ENCODE results near the gene SCUBE2. TPM values are rescaled to one million over a fixed set of nuclear protein-coding genes. Genes with fewer than 3 reads are reported as not detected.

Gene SCUBE2
- total and polyA plus RNA-seq, 4 donors: 2.4 to 6.0 (median 3.8) TPM

- H3K27ac ChIP-seq (ENCODE audit: low read depth in 1 of 2, low read length in 2 of 2): no peak overlapping the region
- H3K4me3 ChIP-seq (ENCODE audit: low read length in 2 of 2): no peak overlapping the region
- ATAC-seq (ENCODE audit: low FRiP score): no peak
- no peaks in the 10 kb centered on the region for H3K36me3 ChIP-seq (ENCODE audit: control insufficient read depth in 1 of 2, insufficient read depth in 2 of 2, low read length in 1 of 2)
- H3K9me3 ChIP-seq (ENCODE audit: control insufficient read depth, low read length): no peaks in the 10 kb centered on the region
- 82 to 93% methylated on average over 5 of the region's 5 CpGs for WGBS, 2 donors
- H3K27me3 ChIP-seq (ENCODE audit: control insufficient read depth in 1 of 2, insufficient read depth in 2 of 2, low read length in 1 of 2): no peaks in the 10 kb centered on the region
- no peaks in the 10 kb centered on the region for H3K4me1 ChIP-seq (ENCODE audit: control insufficient read depth in 1 of 2, insufficient read depth in 2 of 2, low read length in 2 of 2)
- intact Hi-C loops (cut with DNase I): no loop called here
- DNase-seq: no peak
Measured at GRCh38 chr11:9030601-9031000, 60.8 kb downstream of the SCUBE2 start.

DNA sequence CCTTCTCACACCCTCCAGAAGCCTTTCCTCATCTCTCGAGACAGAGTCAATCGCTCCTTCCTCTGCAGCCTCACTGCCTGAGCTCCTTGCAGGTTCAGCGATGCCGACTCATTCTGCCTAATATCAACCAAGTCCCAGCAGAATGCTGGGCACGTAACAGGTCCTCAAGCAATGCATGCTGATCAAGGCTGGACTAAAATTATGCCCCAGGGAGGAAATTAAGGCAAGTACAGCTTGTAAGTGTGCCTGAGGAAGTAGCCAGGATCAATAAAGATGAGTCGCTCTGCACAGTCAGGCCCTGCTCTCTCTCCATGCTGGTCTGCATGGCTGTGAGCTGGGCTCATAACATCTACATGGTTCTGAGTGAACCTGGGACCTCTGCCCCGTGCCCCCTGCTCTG lies 62.0 kb downstream of the SCUBE2 start:
- DNase-seq (no peak), ATAC-seq (ENCODE audit: low FRiP score) (no peak)
- Histone ChIP-seq H3K27me3 (ENCODE audit: control insufficient read depth in 1 of 2, insufficient read depth in 2 of 2, low read length in 1 of 2) (no peaks in the 10 kb centered on the region), H3K36me3 (ENCODE audit: control insufficient read depth in 1 of 2, insufficient read depth in 2 of 2, low read length in 1 of 2) (no peaks in the 10 kb centered on the region), H3K27ac (ENCODE audit: low read depth in 1 of 2, low read length in 2 of 2) (no peak overlapping the region), H3K4me3 (ENCODE audit: low read length in 2 of 2) (no peak overlapping the region), H3K9me3 (ENCODE audit: control insufficient read depth, low read length) (no peaks in the 10 kb centered on the region), H3K4me1 (ENCODE audit: control insufficient read depth in 1 of 2, insufficient read depth in 2 of 2, low read length in 2 of 2) (no peaks in the 10 kb centered on the region)
- intact Hi-C loops (cut with DNase I): no loop called here
- 85 to 89% methylated on average over 7 of the region's 7 CpGs for WGBS, 2 donors

- H3K36me3 ChIP-seq (ENCODE audit: control insufficient read depth in 1 of 2, insufficient read depth in 2 of 2, low read length in 1 of 2): no peaks in the 10 kb centered on the region
- no peak for ATAC-seq (ENCODE audit: low FRiP score)
- no peaks in the 10 kb centered on the region for H3K27me3 ChIP-seq (ENCODE audit: control insufficient read depth in 1 of 2, insufficient read depth in 2 of 2, low read length in 1 of 2)
- H3K27ac ChIP-seq (ENCODE audit: low read depth in 1 of 2, low read length in 2 of 2): no peak overlapping the region
- no peaks in the 10 kb centered on the region for H3K9me3 ChIP-seq (ENCODE audit: control insufficient read depth, low read length)
- no peaks in the 10 kb centered on the region for H3K4me1 ChIP-seq (ENCODE audit: control insufficient read depth in 1 of 2, insufficient read depth in 2 of 2, low read length in 2 of 2)
- WGBS, 2 donors: 36 to 54% methylated on average over 1 of the region's 1 CpG
- intact Hi-C loops (cut with DNase I): no loop called here
- H3K4me3 ChIP-seq (ENCODE audit: low read length in 2 of 2): no peak overlapping the region
- no peak for DNase-seq
Measured at GRCh38 chr11:9028581-9028980, 62.8 kb downstream of the SCUBE2 start.

- intact Hi-C loops (cut with DNase I): no loop called here
- no peaks in the 10 kb centered on the region for H3K36me3 ChIP-seq (ENCODE audit: control insufficient read depth in 1 of 2, insufficient read depth in 2 of 2, low read length in 1 of 2)
- no peaks in the 10 kb centered on the region for H3K27me3 ChIP-seq (ENCODE audit: control insufficient read depth in 1 of 2, insufficient read depth in 2 of 2, low read length in 1 of 2)
- no peaks in the 10 kb centered on the region for H3K9me3 ChIP-seq (ENCODE audit: control insufficient read depth, low read length)
- no peak overlapping the region for H3K27ac ChIP-seq (ENCODE audit: low read depth in 1 of 2, low read length in 2 of 2)
- ATAC-seq (ENCODE audit: low FRiP score) (no peak), DNase-seq (no peak)
- H3K4me1 ChIP-seq (ENCODE audit: control insufficient read depth in 1 of 2, insufficient read depth in 2 of 2, low read length in 2 of 2): no peaks in the 10 kb centered on the region
- H3K4me3 ChIP-seq (ENCODE audit: low read length in 2 of 2): no peak overlapping the region
- 89 to 90% methylated on average over 9 of the region's 9 CpGs for WGBS, 2 donors
Measured at GRCh38 chr11:9025101-9025850, 66.1 kb downstream of the SCUBE2 start.

DNA sequence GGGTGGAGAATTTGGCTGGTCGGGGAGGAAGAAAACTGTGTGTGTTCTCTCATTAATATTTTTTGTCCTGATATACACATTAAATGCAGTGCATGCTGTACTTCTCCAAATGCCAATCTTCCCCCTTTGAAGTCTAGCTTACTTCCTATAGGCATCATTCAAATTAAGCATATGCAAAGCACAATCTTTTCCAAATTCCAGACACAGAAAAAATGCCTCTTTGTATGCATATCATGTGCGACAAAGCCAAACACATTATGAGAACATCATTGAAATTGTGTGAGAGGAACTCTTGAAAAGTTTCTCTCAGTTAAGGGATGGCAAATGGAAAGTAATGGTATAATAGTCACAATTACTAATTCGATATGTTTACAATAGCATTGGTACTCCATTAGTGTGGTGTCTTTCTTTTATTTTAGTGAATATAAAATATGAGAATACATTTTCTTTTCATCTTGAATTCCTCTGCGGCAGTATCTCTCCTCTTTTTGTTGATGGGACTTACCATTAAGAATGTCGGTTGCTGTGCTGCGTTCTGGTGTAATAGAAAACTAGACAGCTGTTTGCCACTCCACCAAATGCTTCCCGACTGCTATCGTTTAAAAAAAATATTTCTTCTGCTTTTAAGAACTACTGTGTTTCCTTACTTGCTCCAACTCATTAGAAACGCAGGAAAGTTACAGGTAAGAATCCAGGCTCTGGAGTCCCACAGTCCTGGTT lies 68.3 kb downstream of the SCUBE2 start:
- H3K27ac ChIP-seq (ENCODE audit: low read depth in 1 of 2, low read length in 2 of 2): no peak overlapping the region
- intact Hi-C loops (cut with DNase I): no loop called here
- ATAC-seq (ENCODE audit: low FRiP score) (no peak), DNase-seq (no peak)
- 97 to 98% methylated on average over 9 of the region's 9 CpGs for WGBS, 2 donors
- no peaks in the 10 kb centered on the region for H3K36me3 ChIP-seq (ENCODE audit: control insufficient read depth in 1 of 2, insufficient read depth in 2 of 2, low read length in 1 of 2)
- H3K4me1 ChIP-seq (ENCODE audit: control insufficient read depth in 1 of 2, insufficient read depth in 2 of 2, low read length in 2 of 2): no peaks in the 10 kb centered on the region
- no peak overlapping the region for H3K4me3 ChIP-seq (ENCODE audit: low read length in 2 of 2)
- H3K9me3 ChIP-seq (ENCODE audit: control insufficient read depth, low read length): no peaks in the 10 kb centered on the region
- no peaks in the 10 kb centered on the region for H3K27me3 ChIP-seq (ENCODE audit: control insufficient read depth in 1 of 2, insufficient read depth in 2 of 2, low read length in 1 of 2)

- Histone ChIP-seq H3K4me1 (ENCODE audit: control insufficient read depth in 1 of 2, insufficient read depth in 2 of 2, low read length in 2 of 2) (no peaks in the 10 kb centered on the region), H3K27ac (ENCODE audit: low read depth in 1 of 2, low read length in 2 of 2) (no peak overlapping the region), H3K27me3 (ENCODE audit: control insufficient read depth in 1 of 2, insufficient read depth in 2 of 2, low read length in 1 of 2) (no peaks in the 10 kb centered on the region), H3K9me3 (ENCODE audit: control insufficient read depth, low read length) (no peaks in the 10 kb centered on the region), H3K4me3 (ENCODE audit: low read length in 2 of 2) (no peak overlapping the region), H3K36me3 (ENCODE audit: control insufficient read depth in 1 of 2, insufficient read depth in 2 of 2, low read length in 1 of 2) (no peaks in the 10 kb centered on the region)
- intact Hi-C loops (cut with DNase I): no loop called here
- no peak for ATAC-seq (ENCODE audit: low FRiP score)
- WGBS, 2 donors: 20 to 30% methylated on average over 8 of the region's 8 CpGs
- no peak for DNase-seq
Measured at GRCh38 chr11:9020916-9021315, 70.5 kb downstream of the SCUBE2 start.

DNA sequence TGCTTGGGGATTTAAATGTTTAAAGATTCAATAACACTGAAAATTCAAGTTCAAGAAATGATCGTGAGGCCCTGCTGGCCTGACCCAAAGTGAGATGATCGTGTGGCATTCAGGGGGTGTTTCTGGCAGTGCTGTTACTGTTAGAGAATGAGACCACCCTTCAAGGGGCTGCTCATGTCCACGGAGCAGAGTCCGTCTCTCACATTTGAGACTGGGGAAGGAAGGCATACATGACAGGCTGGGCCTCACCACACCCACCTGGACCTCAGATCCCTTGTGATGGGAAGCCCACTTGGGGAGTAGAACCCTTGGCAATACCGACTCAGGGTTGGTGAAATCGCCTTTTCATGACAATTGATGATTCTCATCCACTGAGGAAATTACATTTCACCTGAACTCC lies 71.5 kb downstream of the SCUBE2 start:
- intact Hi-C loops (cut with DNase I): loop anchor here (5.0 kb wide), 1 partner anchor 487 kb away; no protein-coding TSS in a partner anchor
- no peaks in the 10 kb centered on the region for H3K36me3 ChIP-seq (ENCODE audit: control insufficient read depth in 1 of 2, insufficient read depth in 2 of 2, low read length in 1 of 2)
- no peaks in the 10 kb centered on the region for H3K9me3 ChIP-seq (ENCODE audit: control insufficient read depth, low read length)
- no peak overlapping the region for H3K27ac ChIP-seq (ENCODE audit: low read depth in 1 of 2, low read length in 2 of 2)
- WGBS, 2 donors: 96 to 99% methylated on average over 6 of the region's 6 CpGs
- ATAC-seq (ENCODE audit: low FRiP score) (no peak), DNase-seq (no peak)
- no peak overlapping the region for H3K4me3 ChIP-seq (ENCODE audit: low read length in 2 of 2)
- no peaks in the 10 kb centered on the region for H3K27me3 ChIP-seq (ENCODE audit: control insufficient read depth in 1 of 2, insufficient read depth in 2 of 2, low read length in 1 of 2)
- no peaks in the 10 kb centered on the region for H3K4me1 ChIP-seq (ENCODE audit: control insufficient read depth in 1 of 2, insufficient read depth in 2 of 2, low read length in 2 of 2)

GRCh38 chr11:9017773-9018172 lies 73.6 kb downstream of the SCUBE2 start:
- no peaks in the 10 kb centered on the region for H3K4me1 ChIP-seq (ENCODE audit: control insufficient read depth in 1 of 2, insufficient read depth in 2 of 2, low read length in 2 of 2)
- intact Hi-C loops (cut with DNase I): loop anchor here (5.0 kb wide), 1 partner anchor 490 kb away; no protein-coding TSS in a partner anchor
- H3K27ac ChIP-seq (ENCODE audit: low read depth in 1 of 2, low read length in 2 of 2): no peak overlapping the region
- no peaks in the 10 kb centered on the region for H3K36me3 ChIP-seq (ENCODE audit: control insufficient read depth in 1 of 2, insufficient read depth in 2 of 2, low read length in 1 of 2)
- DNase-seq (peak; percentile 84 to 90), ATAC-seq (ENCODE audit: low FRiP score) (peak; percentile 73)
- H3K4me3 ChIP-seq (ENCODE audit: low read length in 2 of 2): no peak overlapping the region
- no peaks in the 10 kb centered on the region for H3K9me3 ChIP-seq (ENCODE audit: control insufficient read depth, low read length)
- peaks cover 0 to 2% of the 10 kb centered on the region in 2 donors for H3K27me3 ChIP-seq (ENCODE audit: control insufficient read depth in 1 of 2, insufficient read depth in 2 of 2, low read length in 1 of 2)
- WGBS, 2 donors: 73 to 80% methylated on average over 5 of the region's 5 CpGs
